Measurements from ENCODE around the gene CS.

CS gene

GRCh38 chr12:56224954-56225353 lies 75.2 kb downstream of the CS start:
- peaks cover 51% of the 10 kb centered on the region for H3K4me1 Mint-ChIP-seq
- H3K36me3 Mint-ChIP-seq (ENCODE audit: low read depth) = peaks cover 4% of the 10 kb centered on the region
- no peak for TF ChIP-seq CTCF (IDR thresholded peaks at IDR 0.05)
- DNase-seq = peak; percentile 28
- H3K27me3 Mint-ChIP-seq (ENCODE audit: low read depth, poor library complexity) = no peaks in the 10 kb centered on the region
- no peaks in the 10 kb centered on the region for H3K9me3 Mint-ChIP-seq
- H3K4me3 Mint-ChIP-seq = peak overlapping the region; percentile 82
- H3K27ac Mint-ChIP-seq = peak overlapping the region; percentile 27

- Mint-ChIP-seq H3K4me3 (peak within 1 kb of the TSS; percentile 82), H3K27ac (peak within 1 kb of the TSS; percentile 94), H3K9me3 (no peaks in the 10 kb centered on the region), H3K4me1 (peaks cover 49% of the 10 kb centered on the region), H3K27me3 (ENCODE audit: low read depth, poor library complexity) (no peaks in the 10 kb centered on the region), H3K36me3 (ENCODE audit: low read depth) (peaks cover 4% of the 10 kb centered on the region)
- TF ChIP-seq CTCF (IDR thresholded peaks at IDR 0.05) = peak; percentile 82
- peak; percentile 95 for DNase-seq
These were observed 75.9 kb downstream of the CS start, which contains the start of gene NABP2 for GRCh38 chr12:56224102-56224701. Gene NABP2, plus strand, starts transcription at chr12:56224342. Its CDS starts 515 bp downstream, at chr12:56224857.

- Mint-ChIP-seq H3K4me3 (peak overlapping the region; percentile 70), H3K4me1 (peaks cover 49% of the 10 kb centered on the region), H3K9me3 (no peaks in the 10 kb centered on the region), H3K27ac (peak overlapping the region; percentile 94), H3K36me3 (ENCODE audit: low read depth) (peaks cover 4% of the 10 kb centered on the region), H3K27me3 (ENCODE audit: low read depth, poor library complexity) (no peaks in the 10 kb centered on the region)
- no peak for DNase-seq
- TF ChIP-seq CTCF (IDR thresholded peaks at IDR 0.05) = no peak
These were observed 76.5 kb downstream of the CS start for GRCh38 chr12:56223571-56224101.

- peak overlapping the region; percentile 96 for H3K4me3 Mint-ChIP-seq
- H3K9me3 Mint-ChIP-seq = peaks cover under 1% of the 10 kb centered on the region
- peaks cover 7% of the 10 kb centered on the region for H3K36me3 Mint-ChIP-seq (ENCODE audit: low read depth)
- H3K27me3 Mint-ChIP-seq (ENCODE audit: low read depth, poor library complexity) = no peaks in the 10 kb centered on the region
- peak overlapping the region; percentile 99 for H3K27ac Mint-ChIP-seq
- TF ChIP-seq CTCF (IDR thresholded peaks at IDR 0.05) = no peak
- H3K4me1 Mint-ChIP-seq = peaks cover 49% of the 10 kb centered on the region
- no peak for DNase-seq
These were observed 77.6 kb downstream of the CS start for GRCh38 chr12:56222531-56222895.

- DNase-seq = peak; percentile 98
- Mint-ChIP-seq H3K27ac (peak within 1 kb of the TSS; percentile 99), H3K9me3 (peaks cover 6% of the 10 kb centered on the region), H3K36me3 (ENCODE audit: low read depth) (peaks cover 13% of the 10 kb centered on the region), H3K4me1 (peaks cover 49% of the 10 kb centered on the region), H3K4me3 (peak within 1 kb of the TSS; percentile 96), H3K27me3 (ENCODE audit: low read depth, poor library complexity) (no peaks in the 10 kb centered on the region)
- TF ChIP-seq CTCF (IDR thresholded peaks at IDR 0.05) = no peak
These were observed 78.2 kb downstream of the CS start, which contains the start of gene RNF41 for GRCh38 chr12:56221757-56222530. Gene RNF41, minus strand, starts transcription at chr12:56221922. Its CDS starts 7,875 bp downstream, at chr12:56214047.
